ENCODE results near the gene CAPN2. TPM values are rescaled to one million over a fixed set of nuclear protein-coding genes. Genes with fewer than 3 reads are reported as not detected.

The CAPN2 gene
- total RNA-seq, 1 donor from 2014 or later: 353 TPM

DNA sequence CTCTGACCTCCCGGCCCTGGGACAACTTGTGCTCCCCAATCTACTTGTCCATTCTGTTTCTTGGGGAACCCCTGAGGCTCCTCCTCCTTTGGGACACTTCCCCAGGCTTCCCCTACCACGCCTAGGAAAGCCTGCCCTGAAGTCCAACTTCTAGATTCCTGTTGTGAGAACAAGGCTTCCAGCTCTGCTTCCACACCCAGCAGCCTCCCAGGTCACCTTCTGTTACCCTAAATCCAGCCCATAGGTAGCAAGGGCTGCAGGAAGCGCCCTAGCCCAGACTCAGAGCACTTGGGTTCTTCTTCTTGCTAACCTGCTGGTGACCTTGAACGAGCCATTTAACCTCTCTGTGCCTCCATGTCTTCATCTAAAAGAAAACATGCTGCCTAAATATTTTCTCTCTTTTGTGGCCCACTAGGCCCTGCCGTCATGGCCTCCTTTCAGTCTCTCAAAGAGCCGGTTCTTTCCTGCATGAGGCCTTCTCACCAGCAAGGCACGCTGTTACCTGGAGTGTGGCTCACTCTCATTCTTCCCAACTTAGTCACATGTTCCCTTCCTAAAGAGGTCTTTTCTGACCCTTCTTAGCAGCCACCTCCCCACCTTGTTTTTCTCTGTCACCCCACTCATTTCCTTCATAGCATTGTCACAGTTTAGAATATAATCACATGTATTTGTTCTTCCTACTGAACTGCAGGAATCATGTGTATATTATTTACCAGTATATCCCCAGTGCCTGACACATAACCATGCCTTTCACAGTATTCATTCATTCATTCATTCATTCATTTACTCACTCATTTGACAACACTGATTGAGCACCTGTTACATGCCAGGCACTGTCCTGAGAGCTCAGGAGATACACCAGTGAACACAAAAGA is 1.4 kb downstream of the CAPN2 start:
- peak; percentile 85 for DNase-seq (ENCODE audit: low read depth)

DNA sequence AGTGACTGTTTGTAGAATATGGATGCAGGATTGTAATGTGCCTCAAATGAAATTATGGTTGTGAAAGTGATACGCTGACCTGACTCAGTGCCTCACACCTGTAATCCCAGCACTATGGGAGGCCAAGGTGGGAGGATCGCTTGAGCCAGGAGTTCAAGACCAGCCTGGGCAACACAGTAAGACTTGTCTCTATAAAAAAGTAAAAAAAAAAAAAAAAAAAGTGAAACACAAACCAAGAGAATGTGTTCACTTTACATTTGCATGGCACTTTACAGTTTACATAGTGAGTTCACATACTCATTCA is 2.0 kb downstream of the CAPN2 start:
- Histone ChIP-seq H3K4me3 (ENCODE audit: low read depth, low read length) (peak overlapping the region; percentile 97), H3K36me3 (ENCODE audit: control insufficient read depth, insufficient read depth, low read length) (peaks cover 15% of the 10 kb centered on the region), H3K27me3 (ENCODE audit: control insufficient read depth, insufficient read depth, low read length) (no peaks in the 10 kb centered on the region)
- FAIRE-seq (no peak), DNase-seq (ENCODE audit: low read depth) (no peak)
- TF ChIP-seq, protein P1, sequence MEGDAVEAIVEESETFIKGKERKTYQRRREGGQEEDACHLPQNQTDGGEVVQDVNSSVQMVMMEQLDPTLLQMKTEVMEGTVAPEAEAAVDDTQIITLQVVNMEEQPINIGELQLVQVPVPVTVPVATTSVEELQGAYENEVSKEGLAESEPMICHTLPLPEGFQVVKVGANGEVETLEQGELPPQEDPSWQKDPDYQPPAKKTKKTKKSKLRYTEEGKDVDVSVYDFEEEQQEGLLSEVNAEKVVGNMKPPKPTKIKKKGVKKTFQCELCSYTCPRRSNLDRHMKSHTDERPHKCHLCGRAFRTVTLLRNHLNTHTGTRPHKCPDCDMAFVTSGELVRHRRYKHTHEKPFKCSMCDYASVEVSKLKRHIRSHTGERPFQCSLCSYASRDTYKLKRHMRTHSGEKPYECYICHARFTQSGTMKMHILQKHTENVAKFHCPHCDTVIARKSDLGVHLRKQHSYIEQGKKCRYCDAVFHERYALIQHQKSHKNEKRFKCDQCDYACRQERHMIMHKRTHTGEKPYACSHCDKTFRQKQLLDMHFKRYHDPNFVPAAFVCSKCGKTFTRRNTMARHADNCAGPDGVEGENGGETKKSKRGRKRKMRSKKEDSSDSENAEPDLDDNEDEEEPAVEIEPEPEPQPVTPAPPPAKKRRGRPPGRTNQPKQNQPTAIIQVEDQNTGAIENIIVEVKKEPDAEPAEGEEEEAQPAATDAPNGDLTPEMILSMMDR (IDR thresholded peaks at IDR 0.05; ENCODE audit: insufficient read depth, low read length, severe bottlenecking): no peak

More for the DNA sequence above, 1.4 kb downstream of the CAPN2 start:
- peaks cover 14% of the 10 kb centered on the region for H3K36me3 ChIP-seq (ENCODE audit: control insufficient read depth, insufficient read depth, low read length)
- H3K4me3 ChIP-seq (ENCODE audit: low read depth, low read length): peak overlapping the region; percentile 97
- no peak for FAIRE-seq
- TF ChIP-seq, protein P1 (IDR thresholded peaks at IDR 0.05; ENCODE audit: insufficient read depth, low read length, severe bottlenecking): peak; percentile 13
- H3K27me3 ChIP-seq (ENCODE audit: control insufficient read depth, insufficient read depth, low read length): no peaks in the 10 kb centered on the region

DNA sequence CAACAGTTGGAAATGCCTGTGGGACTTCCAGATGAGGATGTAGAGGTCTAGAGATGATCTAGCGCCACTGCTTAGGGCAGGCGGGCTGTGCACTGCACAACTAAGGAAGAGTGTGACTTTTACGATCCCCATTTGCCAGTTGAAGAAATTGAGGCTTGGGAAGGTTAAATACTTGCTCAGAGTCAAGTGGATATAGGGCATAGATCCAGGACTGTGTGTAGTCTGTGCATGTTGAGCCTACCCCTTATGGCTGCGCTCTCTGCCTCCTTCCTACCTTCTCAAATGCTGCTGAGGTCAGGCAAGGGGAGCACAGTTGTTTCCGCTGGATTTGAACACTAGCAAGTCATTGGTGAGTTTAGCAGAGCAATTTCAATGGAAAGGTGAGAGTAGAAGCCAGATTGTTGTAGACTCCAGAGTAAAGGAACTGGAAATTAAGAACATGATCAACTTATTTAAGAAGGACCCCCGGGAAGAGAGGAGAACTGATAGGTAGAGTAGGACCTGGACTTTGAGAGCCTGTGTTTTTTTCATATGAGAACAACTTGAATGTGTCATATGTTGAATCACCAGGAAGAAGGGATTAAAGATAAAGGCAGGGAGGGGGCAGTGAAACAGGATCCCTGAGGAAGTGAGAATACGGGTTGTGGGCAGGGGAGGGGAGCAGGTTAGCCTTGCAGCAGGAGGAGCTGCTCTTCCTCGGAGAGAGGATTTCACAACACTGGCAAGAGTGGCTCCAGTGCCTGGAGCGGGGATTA is 2.7 kb downstream of the CAPN2 start:
- DNase-seq (ENCODE audit: low read depth) (peak; percentile 98), FAIRE-seq (peak; percentile 52)
- H3K27me3 ChIP-seq (ENCODE audit: control insufficient read depth, insufficient read depth, low read length): no peaks in the 10 kb centered on the region
- H3K4me3 ChIP-seq (ENCODE audit: low read depth, low read length): peak overlapping the region; percentile 26
- H3K36me3 ChIP-seq (ENCODE audit: control insufficient read depth, insufficient read depth, low read length): peaks cover 16% of the 10 kb centered on the region
- TF ChIP-seq, protein P1 (IDR thresholded peaks at IDR 0.05; ENCODE audit: insufficient read depth, low read length, severe bottlenecking): peak; percentile 13

DNA sequence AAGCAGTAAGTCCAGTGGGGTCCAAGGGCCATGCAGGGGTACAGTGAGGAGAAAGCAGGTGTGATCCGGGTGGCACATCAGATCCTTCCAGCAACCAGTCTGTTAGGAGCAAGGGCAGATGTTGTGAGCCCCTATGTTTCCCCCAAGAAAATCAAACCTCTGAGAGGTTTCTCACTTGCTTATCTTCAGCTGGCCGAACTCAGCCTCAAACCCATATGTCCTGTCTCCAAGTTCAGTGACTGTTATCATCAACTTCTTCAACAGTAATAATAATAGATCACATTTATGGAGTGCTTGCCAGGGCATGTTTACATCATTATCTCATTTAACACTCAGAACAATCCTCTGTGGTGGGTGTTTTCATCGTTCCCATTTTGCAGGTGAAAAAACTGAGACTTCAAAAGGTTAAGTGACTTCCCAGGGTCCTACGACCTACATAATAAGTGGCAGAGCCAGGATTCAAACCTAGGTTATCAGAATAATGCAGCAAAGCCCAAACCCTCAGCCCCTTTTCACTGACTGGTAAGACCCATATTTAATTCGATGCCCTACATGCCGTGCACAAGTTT is 3.3 kb downstream of the CAPN2 start:
- TF ChIP-seq, protein P1 (IDR thresholded peaks at IDR 0.05; ENCODE audit: insufficient read depth, low read length, severe bottlenecking): no peak
- FAIRE-seq (no peak), DNase-seq (ENCODE audit: low read depth) (no peak)
- Histone ChIP-seq H3K27me3 (ENCODE audit: control insufficient read depth, insufficient read depth, low read length) (no peaks in the 10 kb centered on the region), H3K36me3 (ENCODE audit: control insufficient read depth, insufficient read depth, low read length) (peaks cover 17% of the 10 kb centered on the region), H3K4me3 (ENCODE audit: low read depth, low read length) (peak overlapping the region; percentile 0)

DNA sequence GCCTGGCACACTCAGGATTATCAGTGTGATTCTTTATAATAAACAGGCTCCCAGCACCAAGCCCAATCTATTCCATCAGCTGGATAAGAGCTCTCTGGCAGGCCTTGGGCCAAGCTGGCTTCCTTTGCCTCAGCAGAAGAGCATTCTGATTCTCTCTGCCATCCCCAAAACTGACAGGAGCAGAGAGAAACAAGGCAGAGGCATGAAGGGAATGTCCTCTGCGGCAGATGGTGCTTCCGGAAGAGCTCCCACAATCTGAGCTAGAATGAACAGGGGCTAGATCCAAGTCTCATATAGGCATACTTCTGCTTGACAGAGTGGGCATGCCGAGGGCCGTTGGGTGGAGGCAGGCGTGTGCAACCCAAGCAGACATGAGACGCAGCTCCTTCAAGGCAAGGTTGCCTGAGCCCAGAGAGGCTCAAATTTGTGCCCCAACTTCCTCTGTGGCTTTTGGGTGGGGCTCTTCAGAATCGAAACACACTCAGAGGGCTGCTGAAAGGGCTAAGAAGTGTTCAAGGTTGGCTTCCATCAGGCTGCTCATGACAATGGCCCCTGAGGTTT is 4.0 kb downstream of the CAPN2 start:
- peaks cover 19% of the 10 kb centered on the region for H3K36me3 ChIP-seq (ENCODE audit: control insufficient read depth, insufficient read depth, low read length)
- H3K27me3 ChIP-seq (ENCODE audit: control insufficient read depth, insufficient read depth, low read length): no peaks in the 10 kb centered on the region
- FAIRE-seq: no peak
- TF ChIP-seq, protein P1 (IDR thresholded peaks at IDR 0.05; ENCODE audit: insufficient read depth, low read length, severe bottlenecking): no peak
- no peak overlapping the region for H3K4me3 ChIP-seq (ENCODE audit: low read depth, low read length)
- DNase-seq (ENCODE audit: low read depth): no peak
